Superior temporal gyrus (tissue), 1 donor: ENCODE results near the gene NIPAL1.

Experiments used
- DNase-seq: peaks from one replicate; pipeline ENCODE4 v3.0.0-alpha.2; 2016; ENCODE audit errors: extremely low spot score

Gene NIPAL1

DNA sequence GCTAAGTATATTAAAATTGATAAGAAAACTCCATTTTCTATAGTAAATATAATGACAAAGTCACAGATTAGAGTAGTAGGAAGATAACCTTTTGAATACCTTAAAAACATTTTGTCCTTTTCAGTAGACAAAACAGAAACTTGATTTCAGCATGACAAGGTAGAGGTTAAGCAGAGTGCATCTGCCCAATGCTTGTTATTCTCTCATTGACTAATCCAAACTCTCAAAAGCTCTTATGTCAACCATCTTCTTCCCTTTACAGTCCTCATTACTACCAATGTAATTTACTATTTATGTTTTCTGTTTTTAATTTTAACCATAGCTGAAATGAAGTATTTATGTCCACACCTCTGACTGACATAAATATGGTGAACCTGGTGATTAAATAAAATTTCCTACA is 11.1 kb downstream of the NIPAL1 start:
- no peak for DNase-seq

- no peak for DNase-seq
These were observed 12.1 kb downstream of the NIPAL1 start for GRCh38 chr4:48028696-48029095.

DNA sequence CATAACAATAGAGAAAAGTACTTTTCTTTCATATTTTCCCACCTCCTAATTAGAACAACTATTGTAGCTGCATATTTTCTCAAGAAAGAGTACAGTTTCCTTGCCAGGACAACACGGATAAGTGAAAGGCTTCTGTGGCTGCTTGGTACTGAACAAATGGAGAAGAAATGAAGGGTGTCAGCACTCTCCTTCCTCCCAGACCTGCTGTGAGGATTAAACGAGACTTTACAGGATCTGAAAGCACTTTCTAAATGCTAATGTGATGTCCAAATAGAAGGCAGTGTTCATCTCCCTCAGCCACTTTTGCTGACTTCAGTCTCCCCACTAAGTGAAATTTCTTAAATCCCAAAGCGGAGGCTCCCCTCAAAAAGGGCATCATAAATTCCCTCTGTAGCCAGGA is 13.9 kb downstream of the NIPAL1 start:
- no peak for DNase-seq

- peak; percentile 61 for DNase-seq
These were observed 15.4 kb downstream of the NIPAL1 start for GRCh38 chr4:48031802-48032525.

GRCh38 chr4:48032721-48033120 is 16.1 kb downstream of the NIPAL1 start:
- no peak for DNase-seq

GRCh38 chr4:48033412-48033811 is 16.8 kb downstream of the NIPAL1 start:
- DNase-seq: no peak

DNA sequence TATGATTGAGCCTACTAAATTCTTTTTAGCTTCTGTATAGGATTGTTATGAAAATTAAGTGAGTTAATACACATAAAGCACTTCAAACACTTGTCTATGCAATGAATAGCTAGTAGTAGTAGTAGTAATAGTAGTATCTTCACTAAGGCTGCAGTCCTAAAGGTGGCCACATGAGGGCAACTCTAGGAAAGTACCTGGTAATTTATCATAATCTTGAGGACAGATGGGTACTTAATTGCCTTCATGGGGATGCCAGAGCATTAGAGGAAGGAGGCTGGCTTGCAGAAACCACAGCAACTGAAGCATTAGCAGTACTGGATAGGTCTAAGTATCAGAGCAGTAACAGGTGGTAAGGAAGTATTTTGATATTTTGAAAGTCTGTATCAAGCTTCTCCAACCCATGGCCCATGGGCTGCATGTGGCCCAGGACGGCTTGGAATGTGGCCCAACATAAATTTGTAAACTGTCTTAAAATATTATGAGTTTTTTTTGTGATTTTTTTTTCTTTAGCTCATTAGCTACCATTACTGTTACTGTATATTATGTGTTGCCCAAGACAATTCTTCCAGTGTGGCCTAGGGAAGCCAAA is 17.3 kb downstream of the NIPAL1 start:
- no peak for DNase-seq

DNA sequence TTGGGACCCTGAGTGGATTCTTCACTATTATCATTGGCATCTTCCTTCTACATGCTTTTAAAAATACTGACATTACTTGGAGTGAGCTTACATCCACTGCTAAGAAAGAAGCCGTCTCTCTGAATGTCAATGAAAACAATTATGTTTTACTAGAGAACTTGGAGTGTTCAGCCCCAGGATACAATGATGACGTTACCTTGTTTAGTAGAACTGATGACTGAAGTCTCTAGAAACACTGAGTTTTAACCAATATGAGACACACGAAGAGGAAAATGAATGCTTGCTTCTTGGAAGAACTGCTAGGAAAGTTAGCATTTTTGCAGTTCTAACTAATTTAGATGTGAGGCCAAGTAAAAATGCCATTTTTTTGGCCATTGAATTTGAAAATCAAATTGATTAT is 19.4 kb downstream of the NIPAL1 start:
- no peak for DNase-seq

- DNase-seq: no peak
These were observed 20.5 kb downstream of the NIPAL1 start for GRCh38 chr4:48037117-48037462.

- no peak for DNase-seq
These were observed 22.1 kb downstream of the NIPAL1 start for GRCh38 chr4:48038666-48039065.

GRCh38 chr4:48039561-48039960 is 23.0 kb downstream of the NIPAL1 start:
- no peak for DNase-seq

GRCh38 chr4:48041535-48042137 is 25.1 kb downstream of the NIPAL1 start:
- no peak for DNase-seq

- no peak for DNase-seq
These were observed 26.4 kb downstream of the NIPAL1 start for GRCh38 chr4:48042979-48043461.

DNA sequence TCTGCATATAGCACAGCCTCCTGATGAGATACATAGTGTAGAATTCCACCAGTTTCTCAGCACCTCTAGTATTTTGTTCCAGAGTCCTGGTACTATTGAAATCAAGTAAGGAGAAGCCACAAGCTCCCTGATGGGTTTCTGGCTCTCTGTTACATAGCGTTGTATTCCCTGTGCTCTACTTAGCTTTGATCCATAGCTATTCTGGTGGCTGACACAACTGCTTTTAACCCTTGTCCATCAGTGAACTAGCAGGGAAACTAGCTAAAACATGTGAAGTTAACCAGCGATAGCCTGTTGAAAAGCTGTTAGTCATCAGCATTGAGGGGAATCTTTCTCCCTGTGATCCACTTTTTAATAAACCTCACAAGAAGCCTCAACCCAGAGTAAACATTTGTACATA is 26.9 kb downstream of the NIPAL1 start:
- DNase-seq: no peak

GRCh38 chr4:48044298-48044697 is 27.7 kb downstream of the NIPAL1 start:
- DNase-seq: no peak

GRCh38 chr4:48046059-48046458 is 29.5 kb downstream of the NIPAL1 start:
- no peak for DNase-seq

- DNase-seq: no peak
These were observed 30.9 kb downstream of the NIPAL1 start for GRCh38 chr4:48047421-48047844.

DNA sequence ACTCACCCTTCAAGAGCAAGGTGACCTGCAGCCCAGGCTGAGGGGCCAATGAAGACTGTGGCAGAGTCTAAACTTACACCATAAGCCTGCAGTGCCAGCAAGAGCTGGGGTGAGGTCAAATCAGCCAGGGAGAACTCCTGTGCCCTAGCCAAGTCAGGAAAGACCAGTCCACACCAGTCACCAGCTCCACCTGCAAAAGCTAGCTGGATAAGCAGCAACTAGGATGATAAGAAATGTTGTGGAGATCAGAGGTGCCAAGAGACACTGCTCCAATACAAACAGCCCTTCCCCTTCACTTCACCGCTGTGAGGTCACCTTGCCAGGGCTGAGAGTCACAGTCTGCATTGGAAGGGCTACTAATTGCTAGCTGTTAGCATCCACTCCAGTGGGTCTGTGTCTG is 31.3 kb downstream of the NIPAL1 start:
- no peak for DNase-seq

DNA sequence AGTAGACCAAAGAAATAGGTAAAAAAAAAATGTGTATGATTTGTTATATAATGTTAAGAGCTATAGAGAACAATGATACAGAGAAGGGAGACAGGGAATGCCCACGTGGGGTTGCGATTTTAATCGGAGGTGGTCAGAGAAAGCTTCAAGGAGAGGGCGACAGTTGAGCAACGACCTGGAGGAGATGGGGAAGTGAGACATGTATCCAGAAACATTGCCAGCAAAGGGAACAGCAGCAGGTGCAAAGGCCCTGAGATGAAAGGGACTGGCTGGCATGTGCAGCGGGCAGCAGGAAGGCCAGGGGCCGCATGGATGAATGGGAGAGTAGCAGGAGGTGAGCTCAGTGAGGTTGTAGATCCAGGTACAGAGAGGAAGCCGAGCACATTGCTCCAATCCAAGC is 32.9 kb downstream of the NIPAL1 start:
- no peak for DNase-seq

DNA sequence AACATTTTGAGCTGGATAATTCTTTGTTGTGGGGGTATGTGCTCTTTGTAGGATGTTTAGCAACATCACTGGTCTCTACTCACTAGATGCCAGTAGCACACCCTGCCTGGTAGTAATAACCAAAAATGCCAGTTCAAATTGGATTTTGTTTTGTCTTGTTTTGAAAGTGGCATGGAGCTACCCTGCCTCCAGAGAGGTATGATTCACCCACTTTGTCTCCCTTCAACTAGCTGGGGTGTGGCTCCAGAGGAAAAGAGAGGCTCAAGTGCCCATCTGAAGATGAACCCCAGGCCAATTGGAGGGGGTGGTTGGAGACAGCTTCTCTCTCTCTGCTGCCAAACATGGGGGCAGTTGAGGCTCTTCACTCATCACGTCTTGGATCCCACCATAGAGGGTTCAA is 34.5 kb downstream of the NIPAL1 start:
- DNase-seq: no peak

DNA sequence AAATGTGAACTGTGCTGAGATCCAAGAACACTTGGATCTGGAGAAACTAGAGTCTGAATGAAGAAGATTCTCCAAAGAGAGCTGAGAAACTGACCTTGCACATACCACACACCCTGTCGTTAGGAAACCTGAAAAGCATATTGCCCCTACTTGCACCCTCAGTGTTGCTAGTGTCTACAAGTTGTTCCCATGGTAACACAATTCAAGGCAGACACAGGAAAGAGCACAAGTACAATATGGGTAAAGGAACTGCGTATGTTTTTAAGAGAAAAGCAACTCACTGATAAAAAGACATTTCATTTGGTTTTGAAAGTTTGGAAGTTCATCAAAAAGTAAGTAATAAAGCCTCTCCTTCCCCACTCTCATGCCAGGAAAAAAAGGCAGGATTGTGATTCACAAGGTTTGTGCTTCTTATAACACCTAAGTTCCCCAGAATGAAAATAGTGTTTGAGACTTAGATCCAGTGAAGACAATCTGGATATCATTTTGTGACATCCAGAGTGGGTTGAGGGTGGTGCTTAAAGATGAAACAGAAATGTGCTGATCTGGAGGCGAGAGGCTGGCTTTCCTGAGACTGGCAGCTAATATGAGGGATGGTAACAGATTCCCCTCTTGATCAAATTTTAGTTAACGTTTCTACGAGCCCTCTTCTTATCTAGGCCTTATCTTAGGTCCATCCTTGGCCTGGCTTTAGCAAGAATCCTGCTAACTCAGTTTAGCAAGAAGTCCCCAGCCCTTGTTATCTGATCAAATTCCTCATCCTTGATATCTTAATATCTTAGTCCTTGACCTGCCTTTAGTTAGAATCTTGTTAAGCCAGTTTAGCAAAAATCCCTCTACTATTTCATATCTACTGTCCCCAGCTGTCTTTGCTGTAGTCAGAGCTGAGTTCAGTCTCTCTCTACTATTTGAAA is 42.3 kb downstream of the NIPAL1 start:
- no peak for DNase-seq

GRCh38 chr4:48064349-48064748 is 47.8 kb downstream of the NIPAL1 start:
- no peak for DNase-seq
